IMR-90 (cell line): ENCODE results near the gene FH. TPM values are rescaled to one million over a fixed set of nuclear protein-coding genes. Genes with fewer than 3 reads are reported as not detected.

Experiments
- ATAC-seq: fragments of 200-7000 bp; cut with Tn5 transposase; 2 replicates; pipeline ENCODE4 v1.9.1; 2020; ENCODE audit warnings: low read depth, mild to moderate bottlenecking, moderate library complexity
- BruUV-seq: library from RNA; stranded (reverse); fragments of 400-500 nt; replicated peaks from 2 replicates; lab custom pipeline; 2021; lab: Mats Ljungman, UMichigan
- CTCF ChIA-PET: fragments of 300-600 bp; formaldehyde crosslinking; extraction: SDS; loops from one replicate; lab custom pipeline; 2021; ENCODE audit warnings: antibody characterized with exemption; lab: Yijun Ruan, JAX
- POLR2A ChIA-PET: fragments of 300-600 bp; sonication (Branson Sonifier 250); formaldehyde crosslinking; loops from one replicate; lab custom pipeline; 2022; ENCODE audit warnings: antibody characterized with exemption; ENCODE audit not compliant: unreplicated experiment; lab: Charles Lee
- DNase-seq: peaks from one replicate; pipeline ENCODE4 v3.0.0; 2013
- H2AFZ ChIP-seq: replicated peaks from 2 replicates; pipeline ENCODE3; 2013; ENCODE audit warnings: low read length, mild to moderate bottlenecking; ENCODE audit not compliant: poor library complexity
- H2AK5ac ChIP-seq: 2 replicates; pipeline ENCODE4 v1.6.1; 2013; ENCODE audit warnings: low read depth, low read length, inconsistent platforms
- H2AK9ac ChIP-seq: replicated peaks from 2 replicates; pipeline ENCODE3; 2013; ENCODE audit warnings: mild to moderate bottlenecking, low read depth, low read length, moderate library complexity; ENCODE audit not compliant: poor library complexity
- H2BK120ac ChIP-seq: 2 replicates; pipeline ENCODE4 v1.6.1; 2013; ENCODE audit warnings: low read depth, low read length, inconsistent platforms
- H2BK15ac ChIP-seq: 3 replicates; pipeline ENCODE4 v1.6.1; 2013; ENCODE audit warnings: low read depth, low read length, inconsistent platforms
- H2BK20ac ChIP-seq: 2 replicates; pipeline ENCODE4 v1.6.1; 2013; ENCODE audit warnings: low read depth, mild to moderate bottlenecking, inconsistent platforms, low read length, moderate library complexity
- H2BK5ac ChIP-seq: 2 replicates; pipeline ENCODE4 v1.6.1; 2013; ENCODE audit warnings: mild to moderate bottlenecking, low read depth, low read length, inconsistent platforms; ENCODE audit not compliant: poor library complexity, severe bottlenecking
- H3K14ac ChIP-seq: replicated peaks from 2 replicates; pipeline ENCODE4 v1.6.1; 2013; ENCODE audit warnings: low read depth, low read length, inconsistent platforms
- H3K18ac ChIP-seq: 2 replicates; pipeline ENCODE4 v1.6.1; 2013; ENCODE audit warnings: low read depth, low read length, control low read depth
- H3K23ac ChIP-seq: 2 replicates; pipeline ENCODE4 v1.6.1; 2013; ENCODE audit warnings: low read depth, low read length, inconsistent platforms
- H3K27ac ChIP-seq: 2 replicates; pipeline ENCODE4 v1.5.1; 2013; ENCODE audit warnings: mild to moderate bottlenecking, control low read depth, low read length; ENCODE audit not compliant: insufficient read depth
- H3K27me3 ChIP-seq: 2 replicates; pipeline ENCODE4 v1.6.1; 2013; ENCODE audit warnings: low read length; ENCODE audit not compliant: control insufficient read depth, insufficient read depth
- H3K36me3 ChIP-seq: 2 replicates; pipeline ENCODE4 v1.6.1; 2013; ENCODE audit warnings: low read length, mixed read lengths; ENCODE audit not compliant: control insufficient read depth, insufficient read depth
- H3K4ac ChIP-seq: 2 replicates; pipeline ENCODE4 v1.6.1; 2013; ENCODE audit warnings: low read depth, low read length, inconsistent platforms
- H3K4me1 ChIP-seq: 2 replicates; pipeline ENCODE4 v1.6.1; 2013; ENCODE audit warnings: low read length, mixed read lengths; ENCODE audit not compliant: control insufficient read depth, insufficient read depth
- H3K4me2 ChIP-seq: 2 replicates; pipeline ENCODE4 v1.6.1; 2013; ENCODE audit warnings: low read depth, mild to moderate bottlenecking, control low read depth, low read length, moderate library complexity
- H3K4me3 ChIP-seq: 2 replicates; pipeline ENCODE4 v1.5.1; 2013; ENCODE audit warnings: low read depth, mild to moderate bottlenecking, control low read depth, low read length, moderate library complexity; ENCODE audit not compliant: insufficient read depth
- H3K56ac ChIP-seq: 2 replicates; pipeline ENCODE4 v1.6.1; 2013; ENCODE audit warnings: low read length, inconsistent platforms; ENCODE audit not compliant: insufficient read depth; ENCODE audit errors: extremely low read depth
- H3K79me1 ChIP-seq, 2 experiments: 2 replicates each; pipeline ENCODE4 v1.6.1; 2013; ENCODE audit warnings: low read length in 2 of 2, inconsistent platforms in 1 of 2, low read depth in 1 of 2
- H3K9ac ChIP-seq: 2 replicates; pipeline ENCODE4 v1.6.1; 2013; ENCODE audit warnings: low read depth, low read length, control low read depth
- H3K9me1 ChIP-seq: 2 replicates; pipeline ENCODE4 v1.6.1; 2013; ENCODE audit warnings: low read length, inconsistent platforms; ENCODE audit not compliant: insufficient read depth
- H3K9me3 ChIP-seq: 2 replicates; pipeline ENCODE4 v1.6.1; 2013; ENCODE audit warnings: low read length; ENCODE audit not compliant: control insufficient read depth, insufficient read depth
- H4K20me1 ChIP-seq: 2 replicates; pipeline ENCODE4 v1.6.1; 2013; ENCODE audit warnings: low read length, inconsistent platforms; ENCODE audit not compliant: insufficient read depth
- H4K5ac ChIP-seq: 2 replicates; pipeline ENCODE4 v1.6.1; 2013; ENCODE audit warnings: mild to moderate bottlenecking, low read depth, low read length, control low read depth
- H4K8ac ChIP-seq, 2 experiments: 2 replicates each; pipeline ENCODE4 v1.6.1; 2013; ENCODE audit warnings: low read depth in 2 of 2, low read length in 2 of 2, control low read depth in 1 of 2, inconsistent platforms in 1 of 2
- H4K91ac ChIP-seq: 2 replicates; pipeline ENCODE4 v1.6.1; 2013; ENCODE audit warnings: low read depth, low read length, inconsistent platforms; ENCODE audit not compliant: insufficient read depth
- BHLHE40 ChIP-seq: fragments of 150-350 bp; IDR thresholded peaks from 2 replicates; pipeline ENCODE4 v1.6.1; 2016; ENCODE audit warnings: mild to moderate bottlenecking, low read depth, low read length
- CEBPB ChIP-seq: IDR thresholded peaks from 2 replicates; pipeline ENCODE4 v1.6.1; 2012; ENCODE audit warnings: low read depth, low read length, improper control_type of control experiment
- CHD1 ChIP-seq: IDR thresholded peaks from 2 replicates; pipeline ENCODE4 v1.6.1; 2012; ENCODE audit warnings: low read depth, low read length, improper control_type of control experiment
- FOS ChIP-seq: fragments of 150-350 bp; IDR thresholded peaks from 2 replicates; pipeline ENCODE4 v1.6.1; 2016; ENCODE audit warnings: low read depth, low read length
- MAFK ChIP-seq: IDR thresholded peaks from 2 replicates; pipeline ENCODE4 v1.6.1; 2012; ENCODE audit warnings: low read depth, low read length, improper control_type of control experiment
- MAZ ChIP-seq: IDR thresholded peaks from 2 replicates; pipeline ENCODE4 v1.6.1; 2012; ENCODE audit warnings: low read depth, mild to moderate bottlenecking, low read length, improper control_type of control experiment, moderate library complexity, borderline replicate concordance
- MXI1 ChIP-seq: IDR thresholded peaks from 2 replicates; pipeline ENCODE4 v1.6.1; 2012; ENCODE audit warnings: low read depth, mild to moderate bottlenecking, low read length, moderate library complexity, borderline replicate concordance
- NFE2L2 ChIP-seq: fragments of 150-350 bp; IDR thresholded peaks from 2 replicates; pipeline ENCODE4 v1.6.1; 2016; ENCODE audit warnings: low read depth, mild to moderate bottlenecking, low read length
- POLR2A ChIP-seq: IDR thresholded peaks from 2 replicates; pipeline ENCODE4 v1.6.1; 2012; ENCODE audit warnings: mild to moderate bottlenecking, low read depth, low read length
- RAD21 ChIP-seq: IDR thresholded peaks from 2 replicates; pipeline ENCODE4 v1.6.1; 2012; ENCODE audit warnings: low read length, improper control_type of control experiment
- RCOR1 ChIP-seq: IDR thresholded peaks from 2 replicates; pipeline ENCODE4 v1.6.1; 2012; ENCODE audit warnings: mild to moderate bottlenecking, low read length, improper control_type of control experiment; ENCODE audit not compliant: insufficient replicate concordance
- RFX5 ChIP-seq: IDR thresholded peaks from 2 replicates; pipeline ENCODE4 v1.8.0; 2012; ENCODE audit warnings: low read depth, mild to moderate bottlenecking, low read length, moderate library complexity
- SMC3 ChIP-seq: fragments of 150-350 bp; IDR thresholded peaks from 2 replicates; pipeline ENCODE4 v1.6.1; 2016; ENCODE audit warnings: low read depth, mild to moderate bottlenecking, antibody characterized with exemption, low read length, moderate library complexity
- WGBS, 2 experiments: methylation state at CpG; one replicate each; pipeline versions ENCODE4 v1.1.5 to v1.1.7; 2013; ENCODE audit warnings: missing lambda C conversion rate in 2 of 2; ENCODE audit not compliant: insufficient read length in 1 of 2; ENCODE audit errors: extremely low coverage in 2 of 2; 5-methylcytosine and 5-hydroxymethylcytosine counted together
- dilution Hi-C: fragments of 300-500 bp; cut with HindIII; formaldehyde crosslinking; loops from one replicate; pipeline ENCODE4 v1.14.3; 2018; ENCODE audit warnings: low sequenced_read_pairs; ENCODE audit not compliant: unreplicated experiment
- in situ Hi-C: fragments of 300-500 bp; cut with MboI; formaldehyde crosslinking; loops from 3 replicates; pipeline ENCODE4 v1.14.3; 2019; ENCODE audit warnings: low sequenced_read_pairs, inconsistent platforms, mixed read lengths
- intact Hi-C: fragments of 100-400 bp; cut with micrococcal nuclease; formaldehyde crosslinking; loops from 2 replicates; pipeline ENCODE4 v1.10.0; 2022
- polyA plus RNA-seq, 3 experiments: library from polyadenylated mRNA; depleted of rRNA; stranded (reverse); fragments of >200 nt; gene quantifications; 2 replicates each; pipeline ENCODE4 v1.2.3, GENCODE V29; 2012; ENCODE audit warnings: low replicate concordance in 1 of 3
- total RNA-seq: library from RNA; depleted of rRNA; stranded (reverse); fragments of >200 nt; gene quantifications from 2 replicates; pipeline ENCODE4 v1.2.3, GENCODE V29; 2012
- TF ChIP-seq, protein P1 (sequence below): fragments of 150-350 bp; IDR thresholded peaks from 2 replicates; pipeline ENCODE4 v1.6.1; 2017; ENCODE audit warnings: mild to moderate bottlenecking, antibody characterized with exemption, low read length, low read depth
- TF ChIP-seq, protein P2 (sequence below): fragments of 150-350 bp; IDR thresholded peaks from 2 replicates; pipeline ENCODE4 v1.6.1; 2016; ENCODE audit warnings: low read depth, mild to moderate bottlenecking, low read length, moderate library complexity, borderline replicate concordance

Gene FH
- total and polyA plus RNA-seq, 2 of the 4 experiments (the other 2 are of a cell fraction), result 75.5 to 78.7 TPM

DNA sequence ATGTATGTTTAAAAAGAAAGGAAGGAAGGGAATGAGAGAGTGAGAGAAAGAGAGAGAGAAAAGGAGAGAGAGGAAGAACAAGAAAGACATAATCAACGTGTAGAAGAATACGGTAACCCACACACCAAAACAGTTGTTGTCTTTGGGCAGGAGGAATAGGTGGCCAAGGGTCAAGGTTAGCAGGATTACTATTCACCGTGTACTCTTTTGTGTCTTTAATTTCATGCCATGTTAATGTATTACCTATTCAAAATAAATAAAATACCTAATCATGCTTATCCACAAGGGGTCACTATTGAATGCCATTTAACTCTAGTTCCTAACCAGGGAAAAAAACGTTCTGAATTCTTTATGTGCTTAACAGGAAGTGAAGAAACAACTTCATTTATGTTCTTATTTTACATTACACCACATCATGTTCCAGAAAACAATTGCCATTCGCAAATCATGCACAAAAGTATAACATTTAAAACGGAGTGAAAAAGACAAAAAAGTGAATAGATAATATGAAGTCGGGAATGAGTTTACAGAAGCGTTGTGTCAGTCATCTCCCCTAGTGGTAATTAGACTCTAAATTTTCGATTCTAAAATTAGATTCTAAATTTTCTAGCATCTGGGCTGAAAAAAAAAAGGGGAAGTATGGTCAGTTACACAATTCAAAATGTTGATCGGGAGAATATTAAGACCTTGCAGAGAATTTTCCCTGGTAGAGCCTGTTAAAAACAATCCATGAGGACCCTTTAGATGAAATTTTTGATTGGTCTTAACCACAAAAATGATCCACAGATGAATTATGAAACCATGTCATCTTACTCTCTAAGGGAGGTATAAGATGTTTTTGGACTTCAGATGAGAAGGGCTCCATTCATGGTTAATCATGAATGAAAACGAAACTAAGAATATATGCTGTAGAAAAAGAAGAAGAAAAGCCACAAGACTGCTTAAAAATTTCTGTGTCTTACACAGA, 11.9 kb upstream of the FH start:
- Histone ChIP-seq H3K79me1 (no peaks in the 10 kb centered on the region), H3K23ac (no peak overlapping the region; the same call in 1 of the 2 replicates), H3K4ac (no peak overlapping the region), H3K14ac (no peak overlapping the region), H2BK20ac (no peak overlapping the region), H3K9me3 (no peaks in the 10 kb centered on the region), H2BK5ac (peak overlapping the region; percentile 25), H3K4me2 (peak overlapping the region; percentile 88), H3K4me3 (peak overlapping the region; percentile 42), H2BK15ac (no peak overlapping the region), H4K91ac (no peak overlapping the region), H2AFZ (no peak overlapping the region), H4K5ac (no peak overlapping the region), H3K18ac (no peak overlapping the region), H2AK5ac (no peak overlapping the region), H3K9me1 (no peaks in the 10 kb centered on the region), H3K27me3 (peaks cover 9% of the 10 kb centered on the region), H2AK9ac (no peak overlapping the region), H4K8ac (peak overlapping the region; percentile 24 to 72; a peak in 3 of 4 replicates), H4K20me1 (no peaks in the 10 kb centered on the region), H3K56ac (no peak overlapping the region), H2BK120ac (0 out of 2 replicates have a peak overlapping the region, but pooled peaks have one; percentile 32), H3K27ac (peak overlapping the region; percentile 9; the same call in 1 of the 2 replicates), H3K9ac (peak overlapping the region; percentile 67), H3K36me3 (no peaks in the 10 kb centered on the region), H3K4me1 (no peaks in the 10 kb centered on the region)
- ATAC-seq (peak; percentile 93), DNase-seq (peak; percentile 78)
- dilution Hi-C loops (no loop called here), intact Hi-C loops (loop anchor here (1.0 to 10.0 kb wide), 7 partner anchors 79 to 1793 kb away; partner anchors contain the start of gene MAP1LC3C), in situ Hi-C loops (loop anchor here (25.0 kb wide), 1 partner anchor 456 kb away; the partner anchor contains the start of gene MAP1LC3C)
- no CpG with 5 or more reads among the region's 11 CpGs for WGBS, 2 experiments
- CTCF ChIA-PET, result interaction anchor here (0.7 to 1.3 kb wide), 3 partner anchors 29 to 467 kb away, joined by 3 to 6 read pairs (median 3); partner anchors contain the start of gene MAP1LC3C
- POLR2A ChIA-PET, result no interaction called here
- BruUV-seq, result no TSS peak
- TF ChIP-seq, protein P1, sequence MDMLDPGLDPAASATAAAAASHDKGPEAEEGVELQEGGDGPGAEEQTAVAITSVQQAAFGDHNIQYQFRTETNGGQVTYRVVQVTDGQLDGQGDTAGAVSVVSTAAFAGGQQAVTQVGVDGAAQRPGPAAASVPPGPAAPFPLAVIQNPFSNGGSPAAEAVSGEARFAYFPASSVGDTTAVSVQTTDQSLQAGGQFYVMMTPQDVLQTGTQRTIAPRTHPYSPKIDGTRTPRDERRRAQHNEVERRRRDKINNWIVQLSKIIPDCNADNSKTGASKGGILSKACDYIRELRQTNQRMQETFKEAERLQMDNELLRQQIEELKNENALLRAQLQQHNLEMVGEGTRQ, result no peak
- TF ChIP-seq RFX5 (no peak), NFE2L2 (no peak), MXI1 (no peak), SMC3 (peak; percentile 62), MAZ (no peak), RAD21 (peak; percentile 80), FOS (no peak), POLR2A (no peak), BHLHE40 (no peak), RCOR1 (no peak), CEBPB (peak; percentile 17; the same call in 1 of the 2 replicates), MAFK (no peak), CHD1 (no peak)
- TF ChIP-seq, protein P2, sequence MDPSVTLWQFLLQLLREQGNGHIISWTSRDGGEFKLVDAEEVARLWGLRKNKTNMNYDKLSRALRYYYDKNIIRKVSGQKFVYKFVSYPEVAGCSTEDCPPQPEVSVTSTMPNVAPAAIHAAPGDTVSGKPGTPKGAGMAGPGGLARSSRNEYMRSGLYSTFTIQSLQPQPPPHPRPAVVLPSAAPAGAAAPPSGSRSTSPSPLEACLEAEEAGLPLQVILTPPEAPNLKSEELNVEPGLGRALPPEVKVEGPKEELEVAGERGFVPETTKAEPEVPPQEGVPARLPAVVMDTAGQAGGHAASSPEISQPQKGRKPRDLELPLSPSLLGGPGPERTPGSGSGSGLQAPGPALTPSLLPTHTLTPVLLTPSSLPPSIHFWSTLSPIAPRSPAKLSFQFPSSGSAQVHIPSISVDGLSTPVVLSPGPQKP, result no peak
